ENCODE measurements around the gene PHF5A.
A peak's percentile ranks its signal among the peaks of the same experiment; 100 is the strongest.

Gene PHF5A

GRCh38 chr22:41468381-41469217, at the start of gene PHF5A, which contains the start of gene ACO2:
Gene PHF5A, minus strand, starts transcription at chr22:41468692. Its CDS starts 39 bp downstream, at chr22:41468653.
Gene ACO2, plus strand, starts transcription at chr22:41469117. Its CDS starts 30 bp downstream, at chr22:41469147.
- DNase-seq (ENCODE audit: low read depth in 2 of 2), result peak; percentile 94 to 96

- no peak for DNase-seq (ENCODE audit: low read depth in 2 of 2)
Measured at GRCh38 chr22:41518048-41518347, 49.5 kb upstream of the PHF5A start.

- DNase-seq (ENCODE audit: low read depth in 2 of 2), result no peak
Measured at GRCh38 chr22:41517172-41518047, 48.9 kb upstream of the PHF5A start.

- no peak for DNase-seq (ENCODE audit: low read depth in 2 of 2)
Measured at GRCh38 chr22:41516462-41516861, 48.0 kb upstream of the PHF5A start.

GRCh38 chr22:41513391-41513790, 44.9 kb upstream of the PHF5A start:
- no peak for DNase-seq (ENCODE audit: low read depth in 2 of 2)

GRCh38 chr22:41512421-41513194, 44.1 kb upstream of the PHF5A start:
- DNase-seq (ENCODE audit: low read depth in 2 of 2), result no peak

- DNase-seq (ENCODE audit: low read depth in 2 of 2), result no peak
Measured at GRCh38 chr22:41511521-41511968, 43.1 kb upstream of the PHF5A start.

GRCh38 chr22:41508770-41509170, 40.3 kb upstream of the PHF5A start:
- DNase-seq (ENCODE audit: low read depth in 2 of 2), result no peak

GRCh38 chr22:41507330-41508063, 39.0 kb upstream of the PHF5A start:
- no peak for DNase-seq (ENCODE audit: low read depth in 2 of 2)

GRCh38 chr22:41505511-41506220, 37.2 kb upstream of the PHF5A start:
- no peak for DNase-seq (ENCODE audit: low read depth in 2 of 2)

GRCh38 chr22:41504816-41505215, 36.3 kb upstream of the PHF5A start:
- no peak for DNase-seq (ENCODE audit: low read depth in 2 of 2)

GRCh38 chr22:41504397-41504796, 35.9 kb upstream of the PHF5A start:
- DNase-seq (ENCODE audit: low read depth in 2 of 2), result no peak

- DNase-seq (ENCODE audit: low read depth in 2 of 2), result no peak
Measured at GRCh38 chr22:41501209-41501608, 32.7 kb upstream of the PHF5A start.

- no peak for DNase-seq (ENCODE audit: low read depth in 2 of 2)
Measured at GRCh38 chr22:41500303-41500702, 31.8 kb upstream of the PHF5A start.

- DNase-seq (ENCODE audit: low read depth in 2 of 2), result no peak
Measured at GRCh38 chr22:41499624-41500280, 31.3 kb upstream of the PHF5A start.

GRCh38 chr22:41498303-41498835, 29.9 kb upstream of the PHF5A start:
- DNase-seq (ENCODE audit: low read depth in 2 of 2), result no peak

- DNase-seq (ENCODE audit: low read depth in 2 of 2), result no peak
Measured at GRCh38 chr22:41491374-41492100, 23.0 kb upstream of the PHF5A start.

- no peak for DNase-seq (ENCODE audit: low read depth in 2 of 2)
Measured at GRCh38 chr22:41488596-41489385, 20.3 kb upstream of the PHF5A start.
